A549 (cell line): ENCODE measurements around the gene INPP4B. TPM values are rescaled to one million over a fixed set of nuclear protein-coding genes. Genes with fewer than 3 reads are reported as not detected.

ENCODE experiments used
- ATAC-seq, 2 experiments: fragments of 200-7000 bp in 1 of 2; fragments of >200 bp in 1 of 2; cut with Nextera tagmentation in 1 of 2; cut with Tn5 transposase in 1 of 2; 3 replicates each; pipeline versions ENCODE4 v1.8.0 to v1.9.1; 2018 to 2020; ENCODE audit warnings: mild to moderate bottlenecking in 1 of 2, moderate library complexity in 1 of 2
- CTCF ChIA-PET: fragments of 300-600 bp; sonication (Branson Sonifier 250); formaldehyde crosslinking; extraction: SDS; loops from one replicate; lab custom pipeline; 2021; ENCODE audit warnings: antibody characterized with exemption, inconsistent platforms; lab: Yijun Ruan, JAX
- POLR2A ChIA-PET: fragments of 350-600 bp; formaldehyde crosslinking; extraction: SDS; loops from one replicate; lab custom pipeline; 2021; ENCODE audit warnings: antibody characterized with exemption, inconsistent platforms; lab: Yijun Ruan, JAX
- DNase-seq, 2 experiments: peaks; one replicate each; pipeline versions ENCODE4 v3.0.0 to v3.0.0-alpha.2; 2011 to 2016; ENCODE audit warnings: low read depth in 1 of 2, low spot score in 1 of 2
- FAIRE-seq: peaks from 2 replicates; lab custom pipeline; 2011; peaks lifted over from hg19 to GRCh38; lab: Jason Lieb, UNC
- H3K27ac ChIP-seq, 2 experiments: fragments of >200 bp; sonication (Bioruptor Twin); formaldehyde crosslinking; 3 replicates each; pipeline ENCODE4 v1.5.1; 2016 to 2017
- H3K4me1 ChIP-seq: fragments of >200 bp; sonication (Bioruptor Twin); formaldehyde crosslinking; 3 replicates; pipeline ENCODE4 v1.6.1; 2016
- H3K4me2 ChIP-seq: fragments of >200 bp; sonication (Bioruptor Twin); formaldehyde crosslinking; 3 replicates; pipeline ENCODE4 v1.6.1; 2016
- H3K4me3 ChIP-seq: fragments of >200 bp; sonication (Bioruptor Twin); formaldehyde crosslinking; 3 replicates; pipeline ENCODE4 v1.5.1; 2016
- H3K9me3 ChIP-seq: fragments of >200 bp; sonication (Bioruptor Twin); formaldehyde crosslinking; 3 replicates; pipeline ENCODE4 v1.6.1; 2016
- ATOH8 ChIP-seq: fragments of 250-450 bp; sonication (Bioruptor Pico); IDR thresholded peaks from 2 replicates; pipeline ENCODE4 v1.5.0; 2020; ENCODE audit warnings: low read depth, mild to moderate bottlenecking, moderate library complexity
- CEBPB ChIP-seq, 2 experiments: fragments of >200 bp in 1 of 2; sonication (Bioruptor Twin) in 1 of 2; formaldehyde crosslinking in 1 of 2; IDR thresholded peaks; 2 replicates each; pipeline ENCODE4 v1.6.1; 2012 to 2016
- CHD2 ChIP-seq: fragments of 150-350 bp; IDR thresholded peaks from 2 replicates; pipeline ENCODE4 v1.6.1; 2014; ENCODE audit warnings: low read length; ENCODE audit not compliant: partially characterized antibody
- E2F6 ChIP-seq: IDR thresholded peaks from 2 replicates; pipeline ENCODE4 v1.6.1; 2012; ENCODE audit warnings: low read depth, borderline replicate concordance
- EP300 ChIP-seq, 2 experiments: fragments of >200 bp; sonication (Bioruptor Twin); formaldehyde crosslinking; IDR thresholded peaks; 2 replicates in 1 of 2; 3 replicates in 1 of 2; pipeline ENCODE4 v1.6.1; 2016 to 2017
- ESRRA ChIP-seq: fragments of 150-350 bp; IDR thresholded peaks from 2 replicates; pipeline ENCODE4 v1.6.1; 2014; ENCODE audit warnings: mild to moderate bottlenecking, low read length, borderline replicate concordance
- FOSL2 ChIP-seq, 2 experiments: fragments of 450-650 bp in 1 of 2; fragments of >200 bp in 1 of 2; sonication (Bioruptor Twin) in 1 of 2; formaldehyde crosslinking; IDR thresholded peaks; 2 replicates each; pipeline versions ENCODE4 v1.5.0 to v1.6.1; 2016 to 2020; ENCODE audit warnings: mild to moderate bottlenecking in 1 of 2, moderate library complexity in 1 of 2
- FOXS1 ChIP-seq: fragments of 250-450 bp; sonication (Bioruptor Pico); IDR thresholded peaks from 2 replicates; pipeline ENCODE4 v1.5.0; 2020; ENCODE audit warnings: mild to moderate bottlenecking, moderate library complexity
- HMGXB4 ChIP-seq: fragments of 250-450 bp; sonication (Bioruptor Pico); IDR thresholded peaks from 2 replicates; pipeline ENCODE4 v1.5.0; 2021; ENCODE audit warnings: mild to moderate bottlenecking, moderate library complexity, borderline replicate concordance
- HOXB5 ChIP-seq: fragments of 250-450 bp; sonication (Bioruptor Pico); IDR thresholded peaks from 2 replicates; pipeline ENCODE4 v1.5.0; 2020; ENCODE audit warnings: mild to moderate bottlenecking, moderate library complexity
- JUN ChIP-seq, 2 experiments: fragments of >200 bp; sonication (Bioruptor Twin); formaldehyde crosslinking; IDR thresholded peaks; 2 replicates in 1 of 2; 3 replicates in 1 of 2; pipeline ENCODE4 v1.6.1; 2016 to 2017
- KDM1A ChIP-seq: fragments of 200-600 bp; sonication (generic); IDR thresholded peaks from 2 replicates; pipeline ENCODE4 v1.6.1; 2016; ENCODE audit warnings: low read depth, mild to moderate bottlenecking
- MAFK ChIP-seq: fragments of 450-650 bp; IDR thresholded peaks from 2 replicates; pipeline ENCODE4 v1.6.1; 2014; ENCODE audit not compliant: partially characterized antibody
- NFE2L2 ChIP-seq: fragments of 150-350 bp; conservative IDR thresholded peaks from 2 replicates; pipeline ENCODE4 v1.6.1; 2014; ENCODE audit warnings: low read length
- NPAS2 ChIP-seq: fragments of 250-450 bp; sonication (Bioruptor Pico); IDR thresholded peaks from 2 replicates; pipeline ENCODE4 v1.8.0; 2022; ENCODE audit warnings: mild to moderate bottlenecking, moderate library complexity, borderline replicate concordance
- PBX3 ChIP-seq: IDR thresholded peaks from 2 replicates; pipeline ENCODE4 v1.6.1; 2012
- POLR2A ChIP-seq: IDR thresholded peaks from 2 replicates; pipeline ENCODE4 v1.6.1; 2012; ENCODE audit warnings: mild to moderate bottlenecking, low read length
- RAD21 ChIP-seq, 2 experiments: fragments of >200 bp in 1 of 2; sonication (Bioruptor Twin) in 1 of 2; formaldehyde crosslinking in 1 of 2; IDR thresholded peaks in 1 of 2; conservative IDR thresholded peaks in 1 of 2; 2 replicates in 1 of 2; 3 replicates in 1 of 2; pipeline ENCODE4 v1.6.1; 2012 to 2018; ENCODE audit warnings: inconsistent platforms in 1 of 2
- REST ChIP-seq: fragments of 200-600 bp; sonication (generic); IDR thresholded peaks from 2 replicates; pipeline ENCODE4 v1.6.1; 2016; ENCODE audit warnings: antibody characterized with exemption, mild to moderate bottlenecking, moderate library complexity
- TFCP2L1 ChIP-seq: fragments of 250-450 bp; sonication (Bioruptor Pico); IDR thresholded peaks from 2 replicates; pipeline ENCODE4 v1.5.0; 2021; ENCODE audit warnings: mild to moderate bottlenecking
- TP53 ChIP-seq: fragments of 250-450 bp; sonication (Bioruptor Pico); IDR thresholded peaks from 2 replicates; pipeline ENCODE4 v1.5.0; 2021; ENCODE audit warnings: mild to moderate bottlenecking, moderate library complexity
- ZFP36 ChIP-seq: fragments of 450-650 bp; IDR thresholded peaks from 2 replicates; pipeline ENCODE4 v1.6.1; 2014; ENCODE audit warnings: borderline replicate concordance; ENCODE audit not compliant: partially characterized antibody
- WGBS: methylation state at CpG from one replicate; pipeline ENCODE4 v1.1.6; 2017; ENCODE audit errors: missing lambda C conversion rate; 5-methylcytosine and 5-hydroxymethylcytosine counted together
- polyA plus RNA-seq, 4 experiments: library from polyadenylated mRNA; depleted of rRNA in 3 of 4; stranded (reverse); fragments of >200 nt; fragmentation: RNase III in 1 of 4; extraction: RNeasy Plus Mini Kit Qiagen cat#74134 plus additional on column Dnase treatment in 1 of 4; gene quantifications; 2 replicates in 3 of 4; 3 replicates in 1 of 4; pipeline ENCODE4 v1.2.3, GENCODE V29; 2011 to 2017
- TF ChIP-seq, protein P1 (sequence below): fragments of 150-350 bp; IDR thresholded peaks from 2 replicates; pipeline ENCODE4 v1.6.1; 2014; ENCODE audit warnings: low read depth, mild to moderate bottlenecking, low read length

Gene INPP4B
- polyA plus RNA-seq, 2 of the 4 experiments (the other 2 are of a cell fraction), result 7.2 to 14.9 TPM

DNA sequence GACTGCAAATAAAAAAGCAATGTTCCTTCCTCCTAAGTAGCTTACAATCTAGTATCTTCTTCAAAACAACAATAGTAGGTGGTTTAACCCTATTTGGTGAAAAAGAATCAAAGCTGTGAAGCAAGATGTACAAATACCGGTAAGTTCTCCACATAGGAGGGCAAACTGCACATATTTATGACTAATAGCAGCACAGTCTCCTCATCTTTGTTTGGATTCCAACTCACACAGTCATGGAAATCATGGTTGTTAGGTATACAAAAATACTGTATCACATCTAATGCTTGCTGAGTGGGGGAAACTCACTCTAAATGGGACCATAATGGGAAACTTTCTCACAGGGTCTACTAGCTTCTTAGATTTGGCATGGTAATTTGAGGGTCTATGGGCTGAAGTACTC is 597.2 kb downstream of the INPP4B start:
- Histone ChIP-seq H3K27ac (0 out of 6 replicates have a peak overlapping the region, but pooled peaks of 1 of the 2 experiments have one; percentile 13), H3K4me2 (peak overlapping the region; percentile 38; the same call in 2 of the 3 replicates), H3K4me3 (no peak overlapping the region), H3K4me1 (peaks cover 11% of the 10 kb centered on the region), H3K9me3 (0 out of 3 replicates have a peak, but pooled peaks cover 5% of the 10 kb centered on the region)
- ChIA-PET CTCF (no interaction called here), POLR2A (no interaction called here)
- DNase-seq (peak in 1 of 2 experiments; percentile 47), FAIRE-seq (no peak), ATAC-seq (peak; percentile 70 to 88; a peak in 4 of 6 replicates)
- 10% methylated on average over 1 of the region's 1 CpG for WGBS
- TF ChIP-seq POLR2A (no peak), E2F6 (no peak), NFE2L2 (no peak), JUN (IDR thresholded peaks at IDR 0.05) (no peak), ESRRA (no peak), CHD2 (no peak), FOSL2 (IDR thresholded peaks at IDR 0.05) (no peak), FOSL2 (CRISPR knock-in tag; IDR thresholded peaks at IDR 0.05) (peak; percentile 53)

DNA sequence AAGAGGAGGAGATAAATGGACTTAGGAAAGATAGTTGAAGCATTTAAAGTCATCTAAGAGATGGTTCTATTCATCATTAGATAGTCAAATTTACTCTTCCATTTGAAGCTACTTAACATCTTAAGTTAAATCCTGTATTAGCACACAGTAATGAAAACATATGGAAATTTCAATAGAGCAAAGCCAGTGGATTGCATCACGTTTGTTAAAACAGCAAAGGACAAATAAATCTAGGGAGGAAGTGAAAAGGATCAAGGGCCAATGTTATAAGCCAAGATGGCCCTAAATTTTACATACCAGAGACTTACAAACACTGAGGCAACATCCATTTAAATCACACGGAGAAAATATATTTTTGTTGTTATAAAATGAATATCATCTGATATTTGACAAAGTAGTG is 602.8 kb downstream of the INPP4B start:
- POLR2A ChIA-PET, result no interaction called here
- ATAC-seq (no peak), FAIRE-seq (no peak), DNase-seq (no peak)
- Histone ChIP-seq H3K4me2 (no peak overlapping the region), H3K27ac (no peak overlapping the region), H3K4me1 (0 out of 3 replicates have a peak, but pooled peaks cover 4% of the 10 kb centered on the region), H3K9me3 (0 out of 3 replicates have a peak, but pooled peaks cover 5% of the 10 kb centered on the region), H3K4me3 (no peak overlapping the region)
- 70% methylated on average over 2 of the region's 2 CpGs for WGBS
- no peak for TF ChIP-seq FOXS1 (CRISPR knock-in tag)
- TF ChIP-seq EP300 (IDR thresholded peaks at IDR 0.05), result no peak
- TF ChIP-seq REST, result no peak
- TF ChIP-seq HOXB5 (CRISPR knock-in tag), result no peak
- no peak for TF ChIP-seq NPAS2
- no peak for TF ChIP-seq ZFP36
- CTCF ChIA-PET, result no interaction called here

GRCh38 chr4:142242156-142242555 is 603.9 kb downstream of the INPP4B start:
- FAIRE-seq, result no peak
- 0 out of 3 replicates have a peak, but pooled peaks cover 5% of the 10 kb centered on the region for H3K9me3 ChIP-seq
- CTCF ChIA-PET, result no interaction called here
- POLR2A ChIA-PET, result no interaction called here
- no peak for DNase-seq
- ATAC-seq, result no peak
- H3K4me1 ChIP-seq, result 0 out of 3 replicates have a peak, but pooled peaks cover 4% of the 10 kb centered on the region
- TF ChIP-seq TP53 (CRISPR knock-in tag) (no peak), CEBPB (IDR thresholded peaks at IDR 0.05) (no peak), ATOH8 (CRISPR knock-in tag) (no peak), RAD21 (conservative IDR thresholded peaks at IDR 0.05 in 1 of 2, IDR thresholded peaks at IDR 0.05 in 1 of 2) (no peak), KDM1A (no peak), JUN (IDR thresholded peaks at IDR 0.05) (no peak), FOXS1 (CRISPR knock-in tag) (no peak), PBX3 (no peak), TFCP2L1 (no peak), HMGXB4 (CRISPR knock-in tag) (no peak), MAFK (no peak)
- TF ChIP-seq, protein P1, sequence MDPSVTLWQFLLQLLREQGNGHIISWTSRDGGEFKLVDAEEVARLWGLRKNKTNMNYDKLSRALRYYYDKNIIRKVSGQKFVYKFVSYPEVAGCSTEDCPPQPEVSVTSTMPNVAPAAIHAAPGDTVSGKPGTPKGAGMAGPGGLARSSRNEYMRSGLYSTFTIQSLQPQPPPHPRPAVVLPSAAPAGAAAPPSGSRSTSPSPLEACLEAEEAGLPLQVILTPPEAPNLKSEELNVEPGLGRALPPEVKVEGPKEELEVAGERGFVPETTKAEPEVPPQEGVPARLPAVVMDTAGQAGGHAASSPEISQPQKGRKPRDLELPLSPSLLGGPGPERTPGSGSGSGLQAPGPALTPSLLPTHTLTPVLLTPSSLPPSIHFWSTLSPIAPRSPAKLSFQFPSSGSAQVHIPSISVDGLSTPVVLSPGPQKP, result no peak
- H3K27ac ChIP-seq, result no peak overlapping the region
- H3K4me2 ChIP-seq, result no peak overlapping the region
- H3K4me3 ChIP-seq, result no peak overlapping the region
- 69% methylated on average over 2 of the region's 2 CpGs for WGBS
